Activated gamma-delta T cell (primary cell): ENCODE measurements around the gene FAS.

Source experiments
- DNase-seq: peaks from one replicate; lab custom pipeline; 2025; lab: John Stamatoyannopoulos, UW
- total RNA-seq, 2 donors: gene quantifications; one replicate each; lab custom pipeline; 2026; lab: John Stamatoyannopoulos, UW

The FAS gene
- total RNA-seq = 58.9 to 78.0 reads per million in 2 donors

DNA sequence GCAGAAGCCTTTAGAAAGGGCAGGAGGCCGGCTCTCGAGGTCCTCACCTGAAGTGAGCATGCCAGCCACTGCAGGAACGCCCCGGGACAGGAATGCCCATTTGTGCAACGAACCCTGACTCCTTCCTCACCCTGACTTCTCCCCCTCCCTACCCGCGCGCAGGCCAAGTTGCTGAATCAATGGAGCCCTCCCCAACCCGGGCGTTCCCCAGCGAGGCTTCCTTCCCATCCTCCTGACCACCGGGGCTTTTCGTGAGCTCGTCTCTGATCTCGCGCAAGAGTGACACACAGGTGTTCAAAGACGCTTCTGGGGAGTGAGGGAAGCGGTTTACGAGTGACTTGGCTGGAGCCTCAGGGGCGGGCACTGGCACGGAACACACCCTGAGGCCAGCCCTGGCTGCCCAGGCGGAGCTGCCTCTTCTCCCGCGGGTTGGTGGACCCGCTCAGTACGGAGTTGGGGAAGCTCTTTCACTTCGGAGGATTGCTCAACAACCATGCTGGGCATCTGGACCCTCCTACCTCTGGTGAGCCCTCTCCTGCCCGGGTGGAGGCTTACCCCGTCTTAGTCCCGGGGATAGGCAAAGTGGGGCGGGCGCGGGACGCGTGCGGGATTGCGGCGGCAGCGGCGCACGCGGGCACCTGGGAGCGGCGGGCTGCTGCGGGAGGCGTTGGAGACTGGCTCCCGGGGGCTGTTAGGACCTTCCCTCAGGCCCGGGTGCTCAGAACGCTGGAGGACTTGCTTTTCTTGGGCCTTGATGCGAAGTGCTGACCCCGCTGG is at the start of gene FAS:
TSS of gene FAS (plus strand) at position 415 of the 777 bp plus-strand sequence. CDS start at position 494, 79 bp downstream.
- DNase-seq = peak; percentile 47

DNA sequence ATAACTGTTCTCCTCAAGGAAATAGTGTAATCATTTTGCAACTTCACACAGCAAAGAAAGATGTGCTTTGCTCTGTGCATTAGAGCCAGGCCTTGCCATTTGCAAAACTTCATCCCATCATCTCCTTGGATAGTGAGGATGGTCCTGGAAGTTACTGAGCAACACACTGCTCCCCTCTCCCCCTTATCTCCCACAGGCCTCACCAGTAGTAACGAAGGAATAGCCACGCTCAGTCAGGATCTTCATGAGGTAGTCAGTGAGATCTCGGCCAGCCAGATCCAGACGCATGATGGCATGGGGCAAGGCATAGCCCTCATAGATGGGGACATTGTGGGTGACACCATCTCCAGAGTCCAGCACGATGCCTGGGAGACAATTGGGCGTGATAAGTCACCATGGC is 49.6 kb upstream of the FAS start:
- DNase-seq = no peak

DNA sequence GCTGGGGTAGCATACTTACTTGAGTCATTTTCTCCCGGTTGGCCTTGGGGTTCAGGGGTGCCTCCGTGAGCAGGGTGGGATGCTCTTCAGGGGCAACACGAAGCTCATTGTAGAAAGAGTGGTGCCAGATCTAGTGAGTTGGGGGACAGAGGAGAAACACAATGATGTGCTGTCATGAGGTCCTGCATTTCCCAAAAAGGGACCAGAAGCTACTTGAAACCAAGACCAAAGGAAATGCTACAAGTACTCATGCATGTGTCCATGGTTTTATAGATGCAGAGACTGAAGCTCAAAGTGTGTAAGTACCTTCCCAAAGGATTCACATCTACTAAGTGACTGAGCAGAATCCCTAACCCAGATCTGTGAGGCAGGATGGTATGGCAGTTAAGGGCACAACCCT is 46.8 kb upstream of the FAS start:
- no peak for DNase-seq

DNA sequence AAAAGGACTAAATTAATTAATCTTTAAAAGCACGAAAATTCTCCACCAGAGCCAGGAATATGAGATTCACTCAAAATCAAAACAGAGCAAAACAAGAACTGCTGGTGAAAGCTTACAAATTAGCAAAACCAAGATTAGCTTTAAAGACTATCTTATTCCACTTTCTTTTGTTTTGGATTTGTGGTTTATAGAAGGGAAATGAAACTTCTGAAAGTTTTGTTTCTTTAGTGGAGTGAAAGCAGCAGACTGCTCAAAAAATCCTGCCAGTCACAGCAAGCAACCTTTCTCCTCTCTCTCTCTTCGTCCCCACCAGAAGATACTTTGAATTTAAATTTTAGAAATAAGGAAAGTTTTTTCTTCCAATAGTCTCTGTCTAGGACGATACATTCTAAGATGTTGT is 45.8 kb upstream of the FAS start:
- no peak for DNase-seq

GRCh38 chr10:88946200-88946599 is 44.4 kb upstream of the FAS start:
- no peak for DNase-seq

DNA sequence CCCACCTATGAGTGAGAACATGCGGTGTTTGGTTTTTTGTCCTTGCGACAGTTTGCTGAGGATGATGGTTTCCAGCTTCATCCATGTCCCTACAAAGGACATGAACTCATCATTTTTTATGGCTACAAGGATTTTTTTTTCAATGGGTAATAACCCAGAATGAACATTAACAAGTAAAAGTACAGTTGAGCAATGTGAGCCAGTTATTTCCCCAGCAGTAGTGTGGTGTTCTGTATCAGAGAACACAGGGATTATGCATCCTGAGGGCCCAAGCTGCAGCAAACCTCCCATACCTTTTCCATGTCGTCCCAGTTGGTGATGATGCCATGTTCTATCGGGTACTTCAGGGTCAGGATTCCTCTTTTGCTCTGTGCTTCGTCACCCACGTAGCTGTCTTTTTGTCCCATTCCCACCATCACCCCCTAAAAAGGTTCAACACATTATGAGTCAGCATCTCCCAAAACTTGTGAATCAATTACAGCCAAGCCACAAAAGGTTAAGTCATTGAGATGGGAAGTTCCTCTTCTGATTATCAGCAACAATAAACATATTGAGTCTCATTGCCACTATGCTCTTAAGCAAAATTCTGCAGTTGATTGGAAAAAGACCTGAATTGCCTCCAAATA is 43.5 kb upstream of the FAS start:
- no peak for DNase-seq

DNA sequence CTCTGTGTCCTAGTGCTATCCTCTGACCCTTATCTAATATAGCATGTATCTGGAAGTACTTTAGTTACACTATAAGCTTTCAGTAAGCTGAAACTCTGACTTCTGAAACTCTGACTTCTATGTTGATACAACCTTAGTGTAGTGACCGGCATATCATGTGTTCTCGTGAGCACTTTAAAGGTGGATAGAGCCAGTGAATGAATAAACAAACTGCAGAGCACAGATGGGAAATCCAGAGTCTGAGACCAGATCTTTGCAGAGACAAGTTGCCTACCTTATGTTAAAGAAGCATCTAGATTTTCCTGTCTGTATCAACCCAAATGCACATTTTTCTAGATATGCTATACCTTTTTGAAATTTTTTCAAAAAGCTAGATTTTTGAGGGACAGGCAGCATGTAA is 41.5 kb upstream of the FAS start:
- no peak for DNase-seq

DNA sequence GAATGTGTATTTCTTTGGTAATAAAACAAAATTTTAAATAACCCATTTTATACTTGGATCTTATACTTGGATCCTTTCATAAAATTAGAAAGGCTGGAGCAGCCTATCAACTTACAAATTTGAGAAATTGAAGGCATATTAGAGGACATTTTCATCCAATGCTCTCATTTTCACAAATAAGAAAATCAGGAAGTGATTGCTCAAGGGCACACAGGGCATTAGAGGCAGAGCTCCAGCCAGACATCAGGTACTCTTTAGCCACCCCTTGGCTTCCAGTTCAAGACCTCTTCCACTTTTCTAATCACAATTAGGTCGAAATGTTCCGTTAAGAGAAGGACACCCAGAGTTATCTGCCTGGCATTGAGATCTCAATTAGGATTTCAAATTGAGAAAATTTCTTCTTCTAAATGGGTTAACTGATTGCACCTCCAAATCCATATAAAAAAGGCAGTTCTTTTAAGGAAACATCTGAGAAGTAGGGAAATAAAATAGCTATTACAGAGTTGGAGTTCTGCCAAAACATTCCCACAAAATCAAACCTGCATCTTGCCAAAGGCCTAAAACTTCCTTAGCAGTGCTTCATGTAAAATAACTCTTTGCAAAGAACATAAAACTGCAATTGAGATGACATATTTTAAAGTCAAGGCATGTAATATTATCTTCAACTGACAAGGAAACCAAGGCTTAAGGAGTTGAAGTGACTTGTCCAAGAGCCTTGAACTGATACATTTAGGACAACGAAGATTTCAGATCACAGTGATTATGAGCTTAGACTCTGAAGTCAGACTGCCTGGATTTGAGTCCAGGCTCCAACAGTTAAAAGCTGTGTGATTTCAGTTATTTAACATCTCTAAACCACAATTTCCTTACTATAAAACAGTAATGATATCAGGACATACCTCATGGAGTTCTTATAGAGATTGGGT is 40.4 kb upstream of the FAS start:
- no peak for DNase-seq

- no peak for DNase-seq
Observed at GRCh38 chr10:88952647-88953111, 37.9 kb upstream of the FAS start, which contains the start of gene ACTA2. Gene ACTA2, minus strand, starts transcription at chr10:88952773. Its CDS starts 3,843 bp downstream, at chr10:88948930.

GRCh38 chr10:88953662-88954061 is 36.9 kb upstream of the FAS start:
- DNase-seq = no peak

- no peak for DNase-seq
Observed at GRCh38 chr10:88954458-88955083, 36.0 kb upstream of the FAS start.

- no peak for DNase-seq
Observed at GRCh38 chr10:88957381-88957780, 33.2 kb upstream of the FAS start.

- no peak for DNase-seq
Observed at GRCh38 chr10:88958721-88959120, 31.9 kb upstream of the FAS start.

- DNase-seq = no peak
Observed at GRCh38 chr10:88960802-88961201, 29.8 kb upstream of the FAS start.

DNA sequence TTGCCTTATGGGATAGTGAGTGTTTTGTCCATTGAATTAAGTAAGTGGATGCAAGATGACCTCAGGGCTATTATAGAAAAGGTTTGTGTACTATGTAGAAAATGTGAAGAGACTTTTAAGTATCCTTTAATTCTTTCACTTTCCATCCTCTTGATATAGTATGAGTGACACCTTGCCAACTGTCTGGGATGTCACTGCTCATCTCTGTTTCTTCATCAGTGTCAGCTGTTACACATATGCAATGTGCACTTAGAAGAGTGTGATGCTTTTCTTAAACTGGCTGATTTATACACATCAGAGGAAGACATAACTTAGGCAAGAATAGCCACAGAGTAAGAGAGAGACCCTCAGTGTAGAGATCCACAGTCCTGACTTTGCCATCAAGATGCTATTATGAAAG is 29.3 kb upstream of the FAS start:
- DNase-seq = no peak

DNA sequence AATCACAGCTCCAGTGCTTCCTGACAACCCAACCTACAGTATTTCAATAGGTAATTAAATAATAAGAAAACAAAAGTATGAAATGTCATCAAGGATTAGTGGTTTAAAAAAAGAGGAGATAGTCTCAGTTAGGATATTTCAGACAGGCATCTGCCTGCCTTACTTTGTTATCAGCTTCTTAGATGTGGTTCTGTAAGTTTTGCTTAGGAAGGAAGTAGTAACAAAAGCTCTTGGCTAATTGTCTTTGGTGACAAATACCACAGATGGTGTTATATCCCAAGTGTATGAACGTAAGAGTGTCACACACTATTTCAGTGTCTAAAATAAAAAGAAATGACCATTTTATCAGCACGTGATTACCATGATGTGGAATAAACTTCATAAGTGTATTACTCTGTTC is 28.3 kb upstream of the FAS start:
- no peak for DNase-seq

GRCh38 chr10:88963318-88963717 is 27.3 kb upstream of the FAS start:
- DNase-seq = no peak

DNA sequence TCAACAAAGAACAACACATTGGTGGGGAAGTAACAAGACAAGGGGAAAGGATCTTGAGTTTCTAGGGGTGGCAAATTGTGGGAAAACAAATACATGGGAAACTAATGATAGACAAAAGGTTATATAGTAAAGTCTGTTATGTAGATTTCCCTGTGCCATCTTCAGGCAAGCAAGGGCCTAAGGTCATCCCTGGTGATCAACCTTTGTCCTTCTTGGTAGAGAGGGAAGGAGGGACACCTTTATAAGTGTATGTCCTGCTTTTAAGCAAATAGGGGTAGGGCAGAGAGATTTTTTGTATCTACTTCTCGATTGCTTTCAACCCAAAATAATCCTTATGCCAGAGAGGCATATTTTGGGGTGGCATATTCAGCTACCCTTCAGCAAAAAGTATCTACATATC is 26.2 kb upstream of the FAS start:
- no peak for DNase-seq

GRCh38 chr10:88964869-88965415 is 25.7 kb upstream of the FAS start:
- DNase-seq = no peak

DNA sequence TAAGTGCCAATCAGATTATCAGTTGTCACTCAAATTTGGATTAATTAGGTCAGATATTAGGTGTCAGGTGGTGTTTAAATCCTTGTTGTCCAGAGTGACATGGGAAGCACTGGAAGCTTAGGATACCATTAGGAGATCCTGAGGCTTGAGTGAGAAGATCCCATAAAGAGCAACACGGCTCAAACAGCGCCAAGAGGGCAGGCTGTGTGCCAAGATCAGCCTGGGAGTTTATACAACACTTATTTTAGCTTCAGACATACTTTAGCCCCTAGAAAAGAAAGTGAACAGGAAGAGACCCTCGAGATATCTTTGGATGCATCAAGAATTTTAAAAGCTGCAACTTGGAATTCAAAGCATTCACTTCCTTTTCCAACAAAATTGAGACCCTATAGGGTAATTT is 23.8 kb upstream of the FAS start:
- no peak for DNase-seq

GRCh38 chr10:88968391-88968790 is 22.2 kb upstream of the FAS start:
- no peak for DNase-seq
